Left ventricle myocardium superior (tissue), 1 donor: Measurements from ENCODE around the gene AGRN. TPM values are rescaled to one million over a fixed set of nuclear protein-coding genes. Genes with fewer than 3 reads are reported as not detected.

ENCODE experiments used
- ATAC-seq: fragments of 200-7000 bp; cut with Tn5 transposase; one replicate; pipeline ENCODE4 v1.9.1; 2020; ENCODE audit warnings: mild to moderate bottlenecking, moderate library complexity
- DNase-seq: peaks from one replicate; pipeline ENCODE4 v3.0.0-alpha.2; 2020
- intact Hi-C: fragments of 100-400 bp; cut with micrococcal nuclease; formaldehyde crosslinking; loops from one replicate; pipeline ENCODE4 v1.11.0; 2022
- total RNA-seq: library from RNA; stranded (reverse); fragmentation: NEBNext Ultra II Directional; extraction: Animal tissue kit (Norgen Biotek cat#: 25700); gene quantifications from one replicate; pipeline ENCODE4 v1.2.1, GENCODE V29; 2021
- donor health status: DM: no; HTN: yes; CAD: no; lungs with severe emphysema.

The AGRN gene
- total RNA-seq, 1 donor from 2014 or later, result 18.5 TPM

- intact Hi-C loops, result no loop called here
- no peak for ATAC-seq
- DNase-seq, result peak; percentile 26
These were observed 63.0 kb downstream of the AGRN start for GRCh38 chr1:1082776-1083415.

- intact Hi-C loops, result no loop called here
- ATAC-seq (no peak), DNase-seq (peak; percentile 15)
These were observed 63.8 kb downstream of the AGRN start for GRCh38 chr1:1083416-1084371.

- ATAC-seq, result no peak
- DNase-seq, result no peak
- intact Hi-C loops, result no loop called here
These were observed 64.7 kb downstream of the AGRN start for GRCh38 chr1:1084372-1085170.

GRCh38 chr1:1085171-1085841, 65.4 kb downstream of the AGRN start:
- DNase-seq (no peak), ATAC-seq (no peak)
- intact Hi-C loops, result no loop called here

- ATAC-seq (no peak), DNase-seq (no peak)
- intact Hi-C loops, result no loop called here
These were observed 66.3 kb downstream of the AGRN start for GRCh38 chr1:1085911-1086841.

- DNase-seq (no peak), ATAC-seq (no peak)
- intact Hi-C loops, result no loop called here
These were observed 67.0 kb downstream of the AGRN start for GRCh38 chr1:1086911-1087341.

GRCh38 chr1:1087351-1088028, 67.6 kb downstream of the AGRN start:
- DNase-seq (no peak), ATAC-seq (no peak)
- intact Hi-C loops, result no loop called here

GRCh38 chr1:1088029-1088800, 68.3 kb downstream of the AGRN start:
- no peak for DNase-seq
- intact Hi-C loops, result no loop called here
- no peak for ATAC-seq

- no peak for DNase-seq
- ATAC-seq, result no peak
- intact Hi-C loops, result no loop called here
These were observed 69.1 kb downstream of the AGRN start for GRCh38 chr1:1088801-1089680.

GRCh38 chr1:1089731-1090423, 70.0 kb downstream of the AGRN start:
- DNase-seq (no peak), ATAC-seq (no peak)
- intact Hi-C loops, result no loop called here

- DNase-seq (peak; percentile 28), ATAC-seq (no peak)
- intact Hi-C loops, result no loop called here
These were observed 70.8 kb downstream of the AGRN start for GRCh38 chr1:1090424-1091343.

GRCh38 chr1:1091344-1092148, 71.6 kb downstream of the AGRN start:
- ATAC-seq, result no peak
- no peak for DNase-seq
- intact Hi-C loops, result no loop called here

- no peak for DNase-seq
- intact Hi-C loops, result no loop called here
- no peak for ATAC-seq
These were observed 72.4 kb downstream of the AGRN start for GRCh38 chr1:1092149-1092855.
